K562 (cell line): ENCODE results near the gene ATP13A2. TPM values are rescaled to one million over a fixed set of nuclear protein-coding genes. Genes with fewer than 3 reads are reported as not detected.
A peak's percentile ranks its signal among the peaks of the same experiment; 100 is the strongest.

Experiments
- CCNT2 ChIP-seq: IDR thresholded peaks from 2 replicates; pipeline ENCODE4 v1.6.1; 2011; ENCODE audit warnings: borderline replicate concordance, low read depth, mild to moderate bottlenecking, moderate library complexity, mixed read lengths, low read length; ENCODE audit not compliant: insufficient read length; ENCODE audit errors: extremely low read depth
- CXXC5 ChIP-seq: fragments of 250-450 bp; sonication (Bioruptor Pico); IDR thresholded peaks from 2 replicates; pipeline ENCODE4 v1.8.0; 2022; ENCODE audit warnings: inconsistent platforms, mild to moderate bottlenecking, moderate library complexity
- ESRRA ChIP-seq: fragments of 450-650 bp; IDR thresholded peaks from 2 replicates; pipeline ENCODE4 v1.6.1; 2014; ENCODE audit warnings: low read depth, mild to moderate bottlenecking, moderate library complexity, borderline replicate concordance
- ETV6 ChIP-seq, 3 experiments: fragments of 150-350 bp in 1 of 3; sonication (generic) in 1 of 3; formaldehyde crosslinking in 1 of 3; IDR thresholded peaks; 2 replicates each; pipeline versions ENCODE4 v1.6.1 to v1.8.0; 2014 to 2022; ENCODE audit warnings: borderline replicate concordance in 2 of 3, low read depth in 2 of 3, antibody characterized with exemption in 1 of 3, low read length in 1 of 3, mild to moderate bottlenecking in 1 of 3, missing genetic modification reagents in 1 of 3
- GABPA ChIP-seq: fragments of 200-800 bp; sonication (Bioruptor generic); conservative IDR thresholded peaks from 2 replicates; pipeline ENCODE4 v1.6.1; 2016; ENCODE audit warnings: low read depth, missing genetic modification characterization, missing compliant biosample characterization
- HOMEZ ChIP-seq: fragments of 250-450 bp; sonication (Bioruptor Pico); IDR thresholded peaks from 2 replicates; pipeline ENCODE4 v1.4.0; 2020; ENCODE audit warnings: mild to moderate bottlenecking, moderate library complexity
- ID3 ChIP-seq, 2 experiments: fragments of 250-450 bp in 1 of 2; fragments of 450-650 bp in 1 of 2; sonication (Bioruptor Pico) in 1 of 2; IDR thresholded peaks; 2 replicates each; pipeline versions ENCODE4 v1.6.1 to v1.8.0; 2016 to 2021; ENCODE audit warnings: mild to moderate bottlenecking in 2 of 2, moderate library complexity in 2 of 2, missing compliant biosample characterization in 1 of 2, missing genetic modification characterization in 1 of 2
- THAP12 ChIP-seq: fragments of 250-450 bp; sonication (Bioruptor Pico); IDR thresholded peaks from 2 replicates; pipeline ENCODE4 v1.9.0; 2021; ENCODE audit warnings: mild to moderate bottlenecking, inconsistent platforms
- ZNF184 ChIP-seq: sonication (generic); formaldehyde crosslinking; IDR thresholded peaks from 2 replicates; pipeline ENCODE4 v1.5.0; 2020; ENCODE audit warnings: missing genetic modification reagents
- polyA plus RNA-seq, 8 experiments: library from polyadenylated mRNA; depleted of rRNA in 4 of 8; stranded (reverse) in 5 of 8; unstranded in 3 of 8; fragments of >200 nt; fragmentation: Nextera tagmentation in 2 of 8; fragmentation: Illumina TruSeq in 1 of 8; extraction: Ambion mirVana in 2 of 8; extraction: Trizol in 1 of 8; gene quantifications; 2 replicates each; pipeline versions ENCODE4 v1.2.1 to v1.2.3, GENCODE V29; 2011 to 2014; ENCODE audit warnings: inconsistent platforms in 1 of 8, missing spikeins in 1 of 8
- total RNA-seq, 7 experiments: library from RNA; depleted of rRNA in 6 of 7; stranded (reverse); fragments of >200 nt in 6 of 7; fragmentation: Illumina TruSeq in 2 of 7; extraction: Trizol in 2 of 7; gene quantifications; 2 replicates each; pipeline versions ENCODE4 v1.2.1 to v1.2.3, GENCODE V29; 2011 to 2021; ENCODE audit warnings: low replicate concordance in 1 of 7
- TF ChIP-seq, protein P1 (sequence below): fragments of 150-350 bp; conservative IDR thresholded peaks from 2 replicates; pipeline ENCODE4 v1.6.1; 2014; ENCODE audit warnings: low read length
- TF ChIP-seq, protein P2 (sequence below): fragments of 450-650 bp; formaldehyde crosslinking; IDR thresholded peaks from 2 replicates; pipeline ENCODE4 v1.4.0; 2020; ENCODE audit warnings: mild to moderate bottlenecking, mixed read lengths
- TF ChIP-seq, protein P3 (sequence below), 2 experiments: IDR thresholded peaks; 2 replicates each; pipeline ENCODE4 v1.6.1; 2012; ENCODE audit warnings: improper control_type of control experiment in 2 of 2, low read depth in 2 of 2, low read length in 2 of 2, borderline replicate concordance in 1 of 2

The ATP13A2 gene
- total and polyA plus RNA-seq, 9 of the 15 experiments (the other 6 are each of a cell fraction or from before 2014, with no cell fraction given) = 0.36 to 56.3 (median 16.3) TPM

- TF ChIP-seq, protein P1, sequence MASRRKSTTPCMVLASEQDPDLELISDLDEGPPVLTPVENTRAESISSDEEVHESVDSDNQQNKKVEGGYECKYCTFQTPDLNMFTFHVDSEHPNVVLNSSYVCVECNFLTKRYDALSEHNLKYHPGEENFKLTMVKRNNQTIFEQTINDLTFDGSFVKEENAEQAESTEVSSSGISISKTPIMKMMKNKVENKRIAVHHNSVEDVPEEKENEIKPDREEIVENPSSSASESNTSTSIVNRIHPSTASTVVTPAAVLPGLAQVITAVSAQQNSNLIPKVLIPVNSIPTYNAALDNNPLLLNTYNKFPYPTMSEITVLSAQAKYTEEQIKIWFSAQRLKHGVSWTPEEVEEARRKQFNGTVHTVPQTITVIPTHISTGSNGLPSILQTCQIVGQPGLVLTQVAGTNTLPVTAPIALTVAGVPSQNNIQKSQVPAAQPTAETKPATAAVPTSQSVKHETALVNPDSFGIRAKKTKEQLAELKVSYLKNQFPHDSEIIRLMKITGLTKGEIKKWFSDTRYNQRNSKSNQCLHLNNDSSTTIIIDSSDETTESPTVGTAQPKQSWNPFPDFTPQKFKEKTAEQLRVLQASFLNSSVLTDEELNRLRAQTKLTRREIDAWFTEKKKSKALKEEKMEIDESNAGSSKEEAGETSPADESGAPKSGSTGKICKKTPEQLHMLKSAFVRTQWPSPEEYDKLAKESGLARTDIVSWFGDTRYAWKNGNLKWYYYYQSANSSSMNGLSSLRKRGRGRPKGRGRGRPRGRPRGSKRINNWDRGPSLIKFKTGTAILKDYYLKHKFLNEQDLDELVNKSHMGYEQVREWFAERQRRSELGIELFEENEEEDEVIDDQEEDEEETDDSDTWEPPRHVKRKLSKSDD = 0 out of 2 replicates have a peak, but pooled peaks have one; percentile 65
- TF ChIP-seq ZNF184 (CRISPR knock-in tag) = no peak
- TF ChIP-seq CCNT2 = peak; percentile 38
- no peak for TF ChIP-seq ID3 (CRISPR knock-in tag; IDR thresholded peaks at IDR 0.05)
- peak; percentile 47; the same call in 1 of the 2 replicates for TF ChIP-seq ID3 (tag; IDR thresholded peaks at IDR 0.05)
- TF ChIP-seq HOMEZ = no peak
- no peak for TF ChIP-seq ETV6 (IDR thresholded peaks at IDR 0.05; ENCODE audit: borderline replicate concordance in 1 of 2, low read depth in 2 of 2, low read length in 1 of 2)
- TF ChIP-seq ETV6 (CRISPR knock-in tag; IDR thresholded peaks at IDR 0.05; ENCODE audit: borderline replicate concordance) = no peak
- TF ChIP-seq, protein P2, sequence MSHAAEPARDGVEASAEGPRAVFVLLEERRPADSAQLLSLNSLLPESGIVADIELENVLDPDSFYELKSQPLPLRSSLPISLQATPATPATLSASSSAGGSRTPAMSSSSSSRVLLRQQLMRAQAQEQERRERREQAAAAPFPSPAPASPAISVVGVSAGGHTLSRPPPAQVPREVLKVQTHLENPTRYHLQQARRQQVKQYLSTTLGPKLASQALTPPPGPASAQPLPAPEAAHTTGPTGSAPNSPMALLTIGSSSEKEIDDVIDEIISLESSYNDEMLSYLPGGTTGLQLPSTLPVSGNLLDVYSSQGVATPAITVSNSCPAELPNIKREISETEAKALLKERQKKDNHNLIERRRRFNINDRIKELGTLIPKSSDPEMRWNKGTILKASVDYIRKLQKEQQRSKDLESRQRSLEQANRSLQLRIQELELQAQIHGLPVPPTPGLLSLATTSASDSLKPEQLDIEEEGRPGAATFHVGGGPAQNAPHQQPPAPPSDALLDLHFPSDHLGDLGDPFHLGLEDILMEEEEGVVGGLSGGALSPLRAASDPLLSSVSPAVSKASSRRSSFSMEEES = no peak
- peak; percentile 80; the same call in 1 of the 2 replicates for TF ChIP-seq THAP12 (CRISPR knock-in tag)
- TF ChIP-seq ESRRA = peak; percentile 88
- TF ChIP-seq, protein P3, sequence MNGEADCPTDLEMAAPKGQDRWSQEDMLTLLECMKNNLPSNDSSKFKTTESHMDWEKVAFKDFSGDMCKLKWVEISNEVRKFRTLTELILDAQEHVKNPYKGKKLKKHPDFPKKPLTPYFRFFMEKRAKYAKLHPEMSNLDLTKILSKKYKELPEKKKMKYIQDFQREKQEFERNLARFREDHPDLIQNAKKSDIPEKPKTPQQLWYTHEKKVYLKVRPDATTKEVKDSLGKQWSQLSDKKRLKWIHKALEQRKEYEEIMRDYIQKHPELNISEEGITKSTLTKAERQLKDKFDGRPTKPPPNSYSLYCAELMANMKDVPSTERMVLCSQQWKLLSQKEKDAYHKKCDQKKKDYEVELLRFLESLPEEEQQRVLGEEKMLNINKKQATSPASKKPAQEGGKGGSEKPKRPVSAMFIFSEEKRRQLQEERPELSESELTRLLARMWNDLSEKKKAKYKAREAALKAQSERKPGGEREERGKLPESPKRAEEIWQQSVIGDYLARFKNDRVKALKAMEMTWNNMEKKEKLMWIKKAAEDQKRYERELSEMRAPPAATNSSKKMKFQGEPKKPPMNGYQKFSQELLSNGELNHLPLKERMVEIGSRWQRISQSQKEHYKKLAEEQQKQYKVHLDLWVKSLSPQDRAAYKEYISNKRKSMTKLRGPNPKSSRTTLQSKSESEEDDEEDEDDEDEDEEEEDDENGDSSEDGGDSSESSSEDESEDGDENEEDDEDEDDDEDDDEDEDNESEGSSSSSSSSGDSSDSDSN (IDR thresholded peaks at IDR 0.05; ENCODE audit: borderline replicate concordance in 1 of 2, low read depth in 2 of 2, low read length in 2 of 2) = 0 out of 4 replicates have a peak, but pooled peaks of 1 of the 2 experiments have one; percentile 36
- TF ChIP-seq CXXC5 (CRISPR knock-in tag) = peak; percentile 96
- TF ChIP-seq GABPA (tag) = peak; percentile 93
These were observed 42.1 kb upstream of the ATP13A2 start, which contains the start of gene SDHB (continued) for GRCh38 chr1:17053685-17054410.
